Measurements from ENCODE around the gene ADCY5. TPM values are rescaled to one million over a fixed set of nuclear protein-coding genes. Genes with fewer than 3 reads are reported as not detected.

ADCY5 gene
- total RNA-seq, 6 experiments from 2014 or later, result 0.09 to 0.95 (median 0.19) TPM

DNA sequence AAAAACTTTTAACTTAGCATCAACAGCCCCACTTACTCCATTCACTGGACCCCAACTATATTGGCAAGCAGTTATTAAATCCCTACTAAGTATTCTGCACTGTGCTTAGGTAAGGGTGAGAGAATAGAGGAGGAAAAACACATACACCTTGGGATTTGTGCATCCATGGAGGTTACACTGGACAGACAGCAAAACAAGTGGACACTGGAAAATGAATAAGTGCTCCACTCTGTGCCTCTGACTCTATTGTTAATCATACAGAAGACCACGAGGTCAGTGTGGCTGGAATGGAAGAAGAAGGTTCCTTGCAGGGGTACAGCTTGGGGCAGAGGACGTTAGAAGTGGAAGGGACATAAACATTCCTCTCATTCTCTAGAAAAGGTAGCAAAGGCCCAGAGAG lies 3.2 kb downstream of the ADCY5 start:
- no peaks in the 10 kb centered on the region for H3K4me1 Mint-ChIP-seq (ENCODE audit: low read depth)
- no peaks in the 10 kb centered on the region for H3K9me3 Mint-ChIP-seq
- no peak for DNase-seq
- no peak overlapping the region for H3K4me3 Mint-ChIP-seq
- no peak overlapping the region for H3K27ac Mint-ChIP-seq
- peaks cover 5% of the 10 kb centered on the region; the same call in 1 of the 2 replicates for H3K36me3 Mint-ChIP-seq (ENCODE audit: low read depth)
- H3K27me3 Mint-ChIP-seq (ENCODE audit: insufficient read depth), result peaks cover 53% of the 10 kb centered on the region
- TF ChIP-seq, protein P1, sequence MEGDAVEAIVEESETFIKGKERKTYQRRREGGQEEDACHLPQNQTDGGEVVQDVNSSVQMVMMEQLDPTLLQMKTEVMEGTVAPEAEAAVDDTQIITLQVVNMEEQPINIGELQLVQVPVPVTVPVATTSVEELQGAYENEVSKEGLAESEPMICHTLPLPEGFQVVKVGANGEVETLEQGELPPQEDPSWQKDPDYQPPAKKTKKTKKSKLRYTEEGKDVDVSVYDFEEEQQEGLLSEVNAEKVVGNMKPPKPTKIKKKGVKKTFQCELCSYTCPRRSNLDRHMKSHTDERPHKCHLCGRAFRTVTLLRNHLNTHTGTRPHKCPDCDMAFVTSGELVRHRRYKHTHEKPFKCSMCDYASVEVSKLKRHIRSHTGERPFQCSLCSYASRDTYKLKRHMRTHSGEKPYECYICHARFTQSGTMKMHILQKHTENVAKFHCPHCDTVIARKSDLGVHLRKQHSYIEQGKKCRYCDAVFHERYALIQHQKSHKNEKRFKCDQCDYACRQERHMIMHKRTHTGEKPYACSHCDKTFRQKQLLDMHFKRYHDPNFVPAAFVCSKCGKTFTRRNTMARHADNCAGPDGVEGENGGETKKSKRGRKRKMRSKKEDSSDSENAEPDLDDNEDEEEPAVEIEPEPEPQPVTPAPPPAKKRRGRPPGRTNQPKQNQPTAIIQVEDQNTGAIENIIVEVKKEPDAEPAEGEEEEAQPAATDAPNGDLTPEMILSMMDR (IDR thresholded peaks at IDR 0.05), result no peak

GRCh38 chr3:123444744-123445143 lies 4.1 kb downstream of the ADCY5 start:
- H3K4me3 Mint-ChIP-seq, result no peak overlapping the region
- TF ChIP-seq, protein P1 (IDR thresholded peaks at IDR 0.05), result peak; percentile 12; the same call in 1 of the 2 replicates
- H3K9me3 Mint-ChIP-seq, result no peaks in the 10 kb centered on the region
- DNase-seq, result no peak
- peaks cover 5% of the 10 kb centered on the region; the same call in 1 of the 2 replicates for H3K36me3 Mint-ChIP-seq (ENCODE audit: low read depth)
- no peaks in the 10 kb centered on the region for H3K4me1 Mint-ChIP-seq (ENCODE audit: low read depth)
- H3K27ac Mint-ChIP-seq, result no peak overlapping the region
- peaks cover 55% of the 10 kb centered on the region for H3K27me3 Mint-ChIP-seq (ENCODE audit: insufficient read depth)

DNA sequence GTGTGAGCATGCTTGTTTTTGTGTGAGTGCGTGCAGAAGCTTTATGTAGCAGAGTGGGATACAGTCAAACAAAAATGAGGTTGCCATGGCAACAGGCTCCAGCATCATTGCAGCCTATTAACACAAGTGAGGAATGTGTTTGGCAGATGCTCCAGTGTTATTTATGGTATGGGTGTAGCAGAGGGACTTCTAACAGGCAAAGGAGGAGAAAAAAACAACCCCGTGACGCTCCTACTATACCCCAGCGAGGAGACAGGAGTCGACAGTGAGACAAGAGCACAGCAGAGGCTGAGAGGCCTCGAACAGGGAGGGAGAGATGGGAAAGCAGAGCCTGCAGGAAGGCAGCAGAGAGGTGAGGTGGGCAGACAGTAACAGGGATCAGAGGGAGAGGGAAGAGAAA lies 4.9 kb downstream of the ADCY5 start:
- H3K27ac Mint-ChIP-seq, result no peak overlapping the region
- no peaks in the 10 kb centered on the region for H3K9me3 Mint-ChIP-seq
- H3K4me3 Mint-ChIP-seq, result no peak overlapping the region
- H3K4me1 Mint-ChIP-seq (ENCODE audit: low read depth), result no peaks in the 10 kb centered on the region
- H3K36me3 Mint-ChIP-seq (ENCODE audit: low read depth), result peaks cover 5% of the 10 kb centered on the region; the same call in 1 of the 2 replicates
- H3K27me3 Mint-ChIP-seq (ENCODE audit: insufficient read depth), result peaks cover 59% of the 10 kb centered on the region
- peak; percentile 21 for DNase-seq
- TF ChIP-seq, protein P1 (IDR thresholded peaks at IDR 0.05), result no peak

- Mint-ChIP-seq H3K27me3 (ENCODE audit: insufficient read depth) (peaks cover 61% of the 10 kb centered on the region), H3K4me1 (ENCODE audit: low read depth) (no peaks in the 10 kb centered on the region), H3K36me3 (ENCODE audit: low read depth) (peaks cover 5% of the 10 kb centered on the region; the same call in 1 of the 2 replicates), H3K4me3 (no peak overlapping the region), H3K27ac (no peak overlapping the region), H3K9me3 (no peaks in the 10 kb centered on the region)
- TF ChIP-seq, protein P1 (IDR thresholded peaks at IDR 0.05), result no peak
- no peak for DNase-seq
These were observed 6.0 kb downstream of the ADCY5 start for GRCh38 chr3:123442908-123443307.

DNA sequence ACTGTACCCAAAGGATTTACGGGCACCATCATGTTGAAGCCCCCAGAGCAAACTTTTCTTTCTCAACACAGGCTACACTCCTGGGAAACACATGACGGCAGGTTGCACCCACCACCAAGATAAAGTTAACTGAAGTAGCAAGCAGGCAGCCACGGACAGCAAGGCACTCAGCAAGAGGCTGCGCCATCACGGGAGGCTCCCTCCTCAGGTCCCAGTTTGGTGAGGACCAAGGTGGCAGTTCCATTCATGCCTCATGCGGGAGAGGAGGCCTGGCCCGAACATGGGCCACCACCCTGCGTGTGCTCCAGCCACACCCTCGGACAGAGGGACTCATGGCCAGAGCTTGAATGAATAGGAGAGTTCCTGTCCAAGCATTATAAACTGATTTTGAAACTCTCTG lies 6.8 kb downstream of the ADCY5 start:
- Mint-ChIP-seq H3K4me3 (no peak overlapping the region), H3K4me1 (ENCODE audit: low read depth) (no peaks in the 10 kb centered on the region), H3K9me3 (no peaks in the 10 kb centered on the region), H3K27me3 (ENCODE audit: insufficient read depth) (peaks cover 64% of the 10 kb centered on the region), H3K27ac (no peak overlapping the region), H3K36me3 (ENCODE audit: low read depth) (peaks cover 4% of the 10 kb centered on the region; the same call in 1 of the 2 replicates)
- TF ChIP-seq, protein P1 (IDR thresholded peaks at IDR 0.05), result no peak
- no peak for DNase-seq

All from HFFc6 (cell line).